B cell (primary cell): ENCODE results near the gene GNB1. TPM values are rescaled to one million over a fixed set of nuclear protein-coding genes. Genes with fewer than 3 reads are reported as not detected.

Experiments used
- polyA plus RNA-seq: library from polyadenylated mRNA; depleted of rRNA; stranded (reverse); fragments of >200 nt; gene quantifications from 2 replicates; pipeline ENCODE4 v1.2.3, GENCODE V29; 2012
- total RNA-seq, 2 donors: library from RNA; stranded (reverse); fragments of 120-200 nt in 1 of 2; gene quantifications; 1 replicate in 1 of 2; 2 replicates in 1 of 2; pipeline versions ENCODE4 v1.2.3 to v1.2.4, GENCODE V29; 2013 to 2022

The GNB1 gene
- total and polyA plus RNA-seq, 2 donors (not counting 1 experiment from before 2014, with no cell fraction given): 249 to 269 TPM

Other genes starting within 250 kb of the GNB1 start
- 35.3 and 36.3 TPM in 2 replicates for gene CDK11B, start 232.1 kb downstream of the GNB1 start, total RNA-seq
- 14.1 and 19.6 TPM in 2 replicates for gene CDK11B, start 232.1 kb downstream of the GNB1 start, polyA plus RNA-seq
- gene SLC35E2B, start 198.3 kb downstream of the GNB1 start, total RNA-seq: 107 and 111 TPM in 2 replicates
- gene SLC35E2B, start 198.3 kb downstream of the GNB1 start, polyA plus RNA-seq: 64.4 and 67.7 TPM in 2 replicates
- 82.1 and 88.3 TPM in 2 replicates for gene CDK11A, start 166.7 kb downstream of the GNB1 start, total RNA-seq
- 111 and 138 TPM in 2 replicates for gene CDK11A, start 166.7 kb downstream of the GNB1 start, polyA plus RNA-seq
- 179 and 184 TPM in 2 replicates for gene NADK, start 112.6 kb downstream of the GNB1 start, total RNA-seq
- 149 and 194 TPM in 2 replicates for gene NADK, start 112.6 kb downstream of the GNB1 start, polyA plus RNA-seq
- gene CALML6, start 24.2 kb upstream of the GNB1 start, total RNA-seq: 0.61 and 2.0 TPM in 2 replicates
- gene CALML6, start 24.2 kb upstream of the GNB1 start, polyA plus RNA-seq: 0.64 and 1.2 TPM in 2 replicates
- gene TMEM52, start 28.2 kb upstream of the GNB1 start, total RNA-seq: 0.69 and 0.78 TPM in 2 replicates
- 1.00 and 2.1 TPM in 2 replicates for gene TMEM52, start 28.2 kb upstream of the GNB1 start, polyA plus RNA-seq
- not detected in 2 replicates for gene CFAP74, start 112.7 kb upstream of the GNB1 start, total RNA-seq
- not detected in 2 replicates for gene CFAP74, start 112.7 kb upstream of the GNB1 start, polyA plus RNA-seq
- not detected in 2 replicates for gene GABRD, start 128.3 kb upstream of the GNB1 start, total RNA-seq
- not detected in 2 replicates for gene GABRD, start 128.3 kb upstream of the GNB1 start, polyA plus RNA-seq
- 53.2 and 54.4 TPM in 2 replicates for gene PRKCZ, start 159.3 kb upstream of the GNB1 start, total RNA-seq
- gene PRKCZ, start 159.3 kb upstream of the GNB1 start, polyA plus RNA-seq: 17.9 and 19.7 TPM in 2 replicates